ENCODE data around the gene C16orf74.

DNA sequence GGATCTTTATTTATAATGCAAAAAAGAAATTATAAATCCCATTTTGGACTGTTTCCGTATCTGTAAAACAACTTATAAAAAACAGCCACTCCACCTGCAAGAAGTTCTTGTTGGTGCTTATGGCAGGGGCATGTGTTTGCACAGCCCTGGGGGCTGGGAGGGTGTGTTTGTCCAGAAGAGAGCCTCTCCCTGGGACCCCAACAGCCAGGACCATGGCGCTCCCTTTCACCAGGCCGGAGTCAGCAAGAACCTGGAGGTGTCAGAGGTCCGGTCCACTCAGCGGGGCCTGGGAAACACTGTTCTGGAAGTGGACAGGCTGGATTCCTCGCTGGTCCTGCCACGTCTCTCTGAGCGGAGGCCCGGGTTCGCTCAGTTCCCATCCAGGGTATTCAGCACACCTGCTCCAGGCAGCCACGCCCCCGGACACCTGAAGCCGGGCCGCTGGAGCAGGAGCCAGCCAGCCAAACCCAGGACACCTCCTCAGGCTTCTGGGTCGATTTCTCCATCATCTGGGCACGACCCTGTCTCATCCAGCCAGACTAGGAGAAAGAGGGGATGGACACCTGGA, 43.3 kb downstream of the C16orf74 start:
- TF ChIP-seq, protein P1, sequence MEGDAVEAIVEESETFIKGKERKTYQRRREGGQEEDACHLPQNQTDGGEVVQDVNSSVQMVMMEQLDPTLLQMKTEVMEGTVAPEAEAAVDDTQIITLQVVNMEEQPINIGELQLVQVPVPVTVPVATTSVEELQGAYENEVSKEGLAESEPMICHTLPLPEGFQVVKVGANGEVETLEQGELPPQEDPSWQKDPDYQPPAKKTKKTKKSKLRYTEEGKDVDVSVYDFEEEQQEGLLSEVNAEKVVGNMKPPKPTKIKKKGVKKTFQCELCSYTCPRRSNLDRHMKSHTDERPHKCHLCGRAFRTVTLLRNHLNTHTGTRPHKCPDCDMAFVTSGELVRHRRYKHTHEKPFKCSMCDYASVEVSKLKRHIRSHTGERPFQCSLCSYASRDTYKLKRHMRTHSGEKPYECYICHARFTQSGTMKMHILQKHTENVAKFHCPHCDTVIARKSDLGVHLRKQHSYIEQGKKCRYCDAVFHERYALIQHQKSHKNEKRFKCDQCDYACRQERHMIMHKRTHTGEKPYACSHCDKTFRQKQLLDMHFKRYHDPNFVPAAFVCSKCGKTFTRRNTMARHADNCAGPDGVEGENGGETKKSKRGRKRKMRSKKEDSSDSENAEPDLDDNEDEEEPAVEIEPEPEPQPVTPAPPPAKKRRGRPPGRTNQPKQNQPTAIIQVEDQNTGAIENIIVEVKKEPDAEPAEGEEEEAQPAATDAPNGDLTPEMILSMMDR (IDR thresholded peaks at IDR 0.05), result no peak
- no peak for TF ChIP-seq ZFX (IDR thresholded peaks at IDR 0.05; ENCODE audit: borderline replicate concordance)

All from 22Rv1 (cell line).